HG03442 (cell line): ENCODE measurements around the gene AXDND1.

Experiments used
- ATAC-seq: cut with Tn5 transposase; IDR thresholded peaks from one replicate; pipeline ENCODE4 v1.9.1; 2021; ENCODE audit warnings: mild to moderate bottlenecking, moderate library complexity; ENCODE audit not compliant: unreplicated experiment

The AXDND1 gene

DNA sequence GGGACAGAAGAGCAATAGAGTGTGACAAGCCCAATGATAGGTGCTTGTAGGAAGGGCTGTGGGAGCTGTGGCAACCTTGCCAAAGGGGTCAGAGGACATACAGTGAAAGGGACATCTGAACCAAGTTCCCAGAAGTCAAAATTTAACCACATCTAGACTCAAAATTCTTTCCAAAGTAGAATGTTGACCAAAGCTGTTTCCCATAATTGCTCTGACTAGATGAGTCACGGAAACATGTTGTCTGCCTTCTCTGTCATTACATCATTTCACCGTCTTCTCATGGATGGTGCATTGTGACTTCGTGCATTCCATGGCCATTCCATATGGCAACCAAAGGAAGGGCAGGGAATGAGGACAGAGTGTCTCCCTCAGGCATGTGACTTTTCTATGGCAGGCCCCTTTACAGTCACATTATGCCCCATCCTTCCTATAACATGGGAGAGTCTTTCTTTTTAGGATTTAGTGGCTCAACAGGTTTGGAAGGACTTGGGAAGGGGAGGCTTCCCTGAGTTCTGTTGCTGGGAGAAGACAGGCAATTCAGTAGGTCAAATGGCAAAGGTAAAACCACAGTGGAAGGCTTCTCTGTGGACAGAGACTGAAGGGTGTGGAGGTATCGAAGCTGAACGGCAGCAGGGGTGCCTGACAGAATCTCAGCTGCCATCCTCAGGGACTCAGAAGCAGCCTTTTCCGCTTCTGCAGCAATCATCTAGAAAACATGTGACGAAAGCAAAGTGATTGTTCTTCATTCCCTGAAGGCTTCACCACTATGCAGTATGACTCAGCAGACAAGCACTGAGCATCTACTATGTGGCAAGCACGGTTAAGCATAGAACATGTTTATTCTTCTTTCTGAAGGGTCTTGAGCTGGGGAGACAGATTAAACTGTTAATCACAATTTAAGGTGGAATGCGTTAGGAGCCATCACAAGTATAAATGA, 185.2 kb downstream of the AXDND1 start:
- peak; percentile 74 for ATAC-seq

DNA sequence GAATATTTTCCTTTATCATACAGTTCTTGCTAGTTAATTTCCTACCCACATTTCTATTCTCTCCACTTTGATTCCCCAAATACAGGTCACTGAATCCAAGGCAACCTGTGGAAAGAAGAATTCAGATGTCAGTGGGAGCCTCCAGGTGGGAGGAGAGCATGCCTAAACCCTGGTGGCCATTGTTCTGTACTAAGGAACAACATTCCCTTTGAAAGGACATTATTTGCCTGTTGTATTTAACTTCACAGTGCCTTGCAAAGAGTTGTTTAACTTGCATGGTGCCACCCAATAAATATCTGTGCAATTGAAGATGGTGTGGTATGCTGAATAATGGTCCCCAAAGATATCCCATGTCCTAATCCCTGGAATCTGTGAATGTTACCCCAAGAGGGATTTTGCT, 188.7 kb downstream of the AXDND1 start:
- no peak for ATAC-seq

DNA sequence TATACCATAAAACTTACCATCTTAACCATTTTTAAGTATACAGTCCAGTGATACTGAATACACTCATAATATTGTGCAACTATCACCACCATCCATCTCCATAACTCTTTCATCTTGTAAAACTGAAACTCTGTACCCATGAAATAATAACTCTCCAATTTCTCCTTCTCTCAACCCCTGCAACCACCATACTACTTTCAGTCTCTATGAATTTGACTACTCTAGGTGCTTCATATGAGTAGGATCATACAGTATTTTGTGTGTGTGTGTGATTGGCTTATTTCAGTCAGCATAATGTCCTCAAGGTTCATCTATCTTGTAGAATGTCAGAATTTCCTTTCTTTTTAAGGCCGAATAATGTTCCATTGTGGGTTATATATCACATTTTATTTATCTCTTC, 192.3 kb downstream of the AXDND1 start:
- no peak for ATAC-seq

DNA sequence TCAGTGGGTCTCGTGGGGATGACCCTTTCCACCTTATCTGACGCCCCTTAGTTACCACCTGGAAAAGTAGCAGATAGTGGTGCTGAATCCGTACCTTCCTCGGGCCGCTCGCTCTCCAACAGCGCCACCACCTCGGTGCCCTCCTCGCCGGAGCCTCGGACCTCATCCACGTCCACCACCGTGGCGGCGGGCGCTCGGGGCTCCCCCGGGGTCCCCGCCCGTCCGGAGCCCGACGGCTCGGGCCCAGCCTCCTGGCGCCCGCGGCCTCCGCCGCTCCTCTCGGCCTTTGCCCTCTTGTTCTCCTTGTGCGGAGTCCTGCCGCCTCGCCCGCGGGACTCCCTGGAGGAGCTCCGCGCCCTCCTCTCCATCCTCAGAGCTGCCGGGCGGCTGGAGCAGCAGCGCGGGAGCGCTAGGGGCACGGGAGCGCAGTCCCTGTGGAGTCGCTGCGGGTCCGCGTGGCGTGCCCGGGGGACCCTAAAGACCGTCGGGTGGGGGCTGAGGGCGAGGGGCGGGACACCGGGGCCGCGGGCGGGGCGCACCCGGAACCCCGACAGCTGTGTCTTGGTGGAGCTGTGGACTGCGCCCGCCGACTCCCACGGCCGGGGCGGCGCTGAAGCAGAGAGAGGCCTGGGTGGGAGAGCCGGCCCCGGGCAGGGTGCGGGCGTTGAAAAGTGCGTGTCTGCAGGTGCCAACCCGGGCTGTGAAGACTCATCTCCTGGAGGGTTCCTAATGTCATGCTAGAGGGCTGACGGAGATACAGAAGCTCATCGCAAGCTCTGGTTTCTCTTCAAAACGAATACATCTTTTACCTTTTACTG, 209.9 kb downstream of the AXDND1 start, which contains the start of gene NPHS2:
TSS of gene NPHS2 (minus strand) at position 452 of the 818 bp plus-strand sequence. CDS start at position 368, 84 bp downstream.
- ATAC-seq, result no peak

- ATAC-seq, result no peak
Measured at GRCh38 chr1:179576509-179576908, 210.7 kb downstream of the AXDND1 start.

- no peak for ATAC-seq
Measured at GRCh38 chr1:179583771-179584320, 218.1 kb downstream of the AXDND1 start.

DNA sequence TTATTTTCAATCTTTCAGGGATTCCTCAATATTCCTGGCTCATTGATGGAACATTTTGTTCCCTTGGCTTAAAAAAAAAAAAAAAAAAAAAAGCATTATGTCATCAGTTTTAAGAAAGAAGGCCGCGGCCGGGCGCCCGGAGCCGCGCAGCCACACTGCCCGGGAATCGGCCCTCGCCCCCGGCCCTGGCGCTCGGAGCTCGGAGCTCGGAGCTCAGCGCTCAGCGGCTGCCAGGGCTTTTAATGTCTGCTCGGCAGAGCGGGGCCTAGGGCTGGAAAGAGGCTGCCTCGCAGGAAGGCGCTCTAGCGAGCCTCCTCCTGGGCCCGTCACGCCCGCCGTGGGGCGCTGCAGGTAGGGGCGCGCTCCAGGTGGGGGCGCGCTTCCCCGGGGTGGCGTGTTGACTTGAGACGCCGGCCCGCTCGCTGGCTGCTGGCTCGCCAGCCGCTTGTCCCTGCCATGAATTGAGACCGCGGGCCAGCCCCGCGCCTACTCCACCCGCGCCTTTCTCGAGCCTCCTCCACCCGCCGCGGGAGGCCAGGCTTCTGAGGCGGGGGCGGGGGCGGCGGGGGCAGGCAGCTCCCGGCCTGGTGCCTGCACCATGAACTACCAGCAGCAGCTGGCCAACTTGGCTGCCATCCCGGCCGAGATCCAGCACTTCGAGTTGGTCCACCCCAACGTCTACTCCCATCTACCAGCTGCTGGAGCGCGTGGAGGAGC, 220.5 kb downstream of the AXDND1 start:
- ATAC-seq, result no peak

- ATAC-seq, result no peak
Measured at GRCh38 chr1:179587336-179587735, 221.6 kb downstream of the AXDND1 start.

GRCh38 chr1:179588425-179589024, 222.8 kb downstream of the AXDND1 start:
- no peak for ATAC-seq

DNA sequence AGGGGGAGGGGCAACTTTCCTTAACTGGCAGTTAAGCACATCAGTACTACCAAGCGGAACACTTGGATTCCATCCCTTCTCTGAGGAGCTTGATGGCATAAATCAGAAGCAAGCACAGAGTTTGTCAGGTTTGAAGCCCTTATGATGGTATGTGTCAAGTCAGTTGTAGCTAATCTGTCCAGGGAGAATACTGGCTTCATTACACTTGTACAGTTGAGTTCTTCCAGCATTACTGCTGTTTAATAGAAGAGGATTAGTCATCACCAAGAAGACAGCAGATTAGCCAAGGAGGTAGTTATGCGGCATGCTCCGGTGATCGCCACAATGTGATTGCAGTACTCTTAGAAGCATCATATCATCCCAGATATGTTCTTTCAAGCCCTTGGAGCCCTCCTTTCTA, 223.7 kb downstream of the AXDND1 start:
- ATAC-seq, result no peak

- no peak for ATAC-seq
Measured at GRCh38 chr1:179590671-179591070, 224.9 kb downstream of the AXDND1 start.

DNA sequence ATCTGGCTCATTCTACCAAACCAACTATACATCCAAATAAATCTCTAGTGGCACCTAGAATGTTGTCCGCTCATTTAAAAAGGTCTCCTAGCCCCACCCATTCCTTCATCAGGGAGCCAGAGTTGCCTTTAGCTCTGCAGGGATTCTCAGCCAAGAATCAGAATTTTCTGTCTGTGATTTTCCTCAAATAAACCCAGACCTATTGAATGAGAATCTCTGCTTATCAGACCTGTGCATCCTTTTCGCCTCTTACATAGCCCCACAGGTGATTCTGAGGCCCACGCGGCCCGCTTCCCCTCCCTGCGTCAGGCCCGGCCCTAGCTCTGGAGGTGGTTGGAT, 225.5 kb downstream of the AXDND1 start:
- ATAC-seq, result no peak

GRCh38 chr1:179591592-179592580, 226.1 kb downstream of the AXDND1 start, which contains the start of gene TDRD5:
TDRD5 (plus strand) TSS chr1:179591832; CDS start chr1:179592616, 784 bp downstream.
- ATAC-seq, result no peak

DNA sequence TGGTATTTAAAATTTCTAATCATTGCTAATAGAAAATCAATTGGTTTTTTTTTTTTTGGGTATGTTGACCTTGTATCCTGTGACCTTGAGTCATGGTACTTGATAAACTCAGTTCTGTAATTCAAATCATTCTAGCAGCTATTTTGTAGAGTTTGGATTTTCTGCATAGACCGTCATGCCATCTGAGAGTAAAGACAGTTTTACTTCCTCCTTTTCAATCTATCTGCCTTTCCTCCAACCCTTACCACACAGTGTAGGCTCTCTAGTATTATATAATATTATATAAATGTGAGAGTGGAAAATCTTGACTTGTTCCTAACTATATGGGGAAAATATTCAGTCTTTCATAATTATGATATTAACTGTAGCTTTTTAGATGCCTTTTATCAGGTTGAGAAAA, 232.9 kb downstream of the AXDND1 start:
- ATAC-seq, result no peak

GRCh38 chr1:179599623-179600249, 234.0 kb downstream of the AXDND1 start:
- no peak for ATAC-seq

DNA sequence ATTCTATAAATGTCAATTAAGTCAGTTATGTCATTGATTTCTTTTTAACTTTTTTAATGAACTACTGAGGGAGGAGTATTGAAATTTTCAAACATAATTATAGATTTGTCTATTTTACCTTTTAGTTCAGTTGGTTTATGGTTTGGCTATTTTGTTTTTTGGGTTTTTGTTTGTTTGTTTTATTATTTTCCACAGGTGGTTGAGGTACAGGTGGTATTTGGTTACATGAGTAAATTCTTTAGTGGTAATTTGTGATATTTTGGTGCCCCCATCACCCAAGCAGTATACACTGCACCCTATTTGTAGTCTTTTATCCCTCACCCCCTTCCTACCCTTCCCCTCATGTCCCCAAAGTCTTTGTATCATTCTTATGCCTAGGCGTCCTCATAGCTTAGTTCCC, 235.3 kb downstream of the AXDND1 start:
- ATAC-seq, result no peak
